ENCODE data around the gene DPPA5. TPM values are rescaled to one million over a fixed set of nuclear protein-coding genes. Genes with fewer than 3 reads are reported as not detected.
"Not testable (repeated sequence)": the region's sequence is repeated elsewhere in the genome, so short reads cannot be mapped to it uniquely, and the experiment has no call there.

DPPA5 gene
- total RNA-seq, 1 donor: not detected

DNA sequence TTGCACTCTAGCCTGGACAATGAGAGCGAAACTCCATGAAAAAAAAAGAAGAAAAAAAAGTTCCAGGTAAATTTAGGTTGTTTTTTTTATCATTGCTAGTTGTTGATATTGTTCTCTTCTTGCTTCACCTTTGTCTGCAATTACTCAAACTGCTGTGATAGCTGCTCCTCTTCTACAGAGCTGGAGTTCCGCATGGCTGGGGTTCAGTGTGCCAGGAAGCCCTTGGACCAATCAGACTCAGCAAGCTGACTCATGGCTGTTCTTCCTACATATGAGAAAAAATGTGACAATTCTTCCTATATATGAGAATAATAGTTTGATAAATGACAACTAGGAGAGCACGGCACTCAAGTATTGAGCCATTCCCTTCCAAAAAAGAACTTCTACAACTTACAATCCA is 28.4 kb downstream of the DPPA5 start:
- DNase-seq (ENCODE audit: low read depth): no peak
- TF ChIP-seq, protein P1, sequence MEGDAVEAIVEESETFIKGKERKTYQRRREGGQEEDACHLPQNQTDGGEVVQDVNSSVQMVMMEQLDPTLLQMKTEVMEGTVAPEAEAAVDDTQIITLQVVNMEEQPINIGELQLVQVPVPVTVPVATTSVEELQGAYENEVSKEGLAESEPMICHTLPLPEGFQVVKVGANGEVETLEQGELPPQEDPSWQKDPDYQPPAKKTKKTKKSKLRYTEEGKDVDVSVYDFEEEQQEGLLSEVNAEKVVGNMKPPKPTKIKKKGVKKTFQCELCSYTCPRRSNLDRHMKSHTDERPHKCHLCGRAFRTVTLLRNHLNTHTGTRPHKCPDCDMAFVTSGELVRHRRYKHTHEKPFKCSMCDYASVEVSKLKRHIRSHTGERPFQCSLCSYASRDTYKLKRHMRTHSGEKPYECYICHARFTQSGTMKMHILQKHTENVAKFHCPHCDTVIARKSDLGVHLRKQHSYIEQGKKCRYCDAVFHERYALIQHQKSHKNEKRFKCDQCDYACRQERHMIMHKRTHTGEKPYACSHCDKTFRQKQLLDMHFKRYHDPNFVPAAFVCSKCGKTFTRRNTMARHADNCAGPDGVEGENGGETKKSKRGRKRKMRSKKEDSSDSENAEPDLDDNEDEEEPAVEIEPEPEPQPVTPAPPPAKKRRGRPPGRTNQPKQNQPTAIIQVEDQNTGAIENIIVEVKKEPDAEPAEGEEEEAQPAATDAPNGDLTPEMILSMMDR (IDR thresholded peaks at IDR 0.05; ENCODE audit: insufficient read depth, low read length): no peak
- H3K4me3 ChIP-seq (ENCODE audit: low read depth, low read length): no peak overlapping the region

DNA sequence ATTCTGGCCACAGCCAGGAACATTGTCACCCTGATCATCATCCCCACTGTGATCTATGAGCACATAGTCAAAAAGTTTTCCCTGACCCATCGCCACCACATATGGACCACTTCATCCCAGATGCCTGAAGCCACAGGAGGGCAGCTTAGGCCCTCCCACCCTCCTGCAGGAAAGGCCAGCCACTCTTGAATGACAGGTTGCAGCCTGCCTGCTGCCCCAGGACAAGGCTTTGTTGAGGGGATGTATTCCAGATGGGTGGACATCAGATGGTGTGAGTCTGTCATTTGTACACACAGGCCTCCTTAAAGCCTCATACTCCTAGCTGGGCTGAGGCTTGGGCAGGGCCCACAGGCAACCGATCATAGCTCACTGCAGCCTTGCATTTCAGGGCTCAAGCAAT is 30.8 kb downstream of the DPPA5 start:
- no peak overlapping the region for H3K4me3 ChIP-seq (ENCODE audit: low read depth, low read length)
- DNase-seq (ENCODE audit: low read depth): no peak
- TF ChIP-seq, protein P1 (IDR thresholded peaks at IDR 0.05; ENCODE audit: insufficient read depth, low read length): no peak

DNA sequence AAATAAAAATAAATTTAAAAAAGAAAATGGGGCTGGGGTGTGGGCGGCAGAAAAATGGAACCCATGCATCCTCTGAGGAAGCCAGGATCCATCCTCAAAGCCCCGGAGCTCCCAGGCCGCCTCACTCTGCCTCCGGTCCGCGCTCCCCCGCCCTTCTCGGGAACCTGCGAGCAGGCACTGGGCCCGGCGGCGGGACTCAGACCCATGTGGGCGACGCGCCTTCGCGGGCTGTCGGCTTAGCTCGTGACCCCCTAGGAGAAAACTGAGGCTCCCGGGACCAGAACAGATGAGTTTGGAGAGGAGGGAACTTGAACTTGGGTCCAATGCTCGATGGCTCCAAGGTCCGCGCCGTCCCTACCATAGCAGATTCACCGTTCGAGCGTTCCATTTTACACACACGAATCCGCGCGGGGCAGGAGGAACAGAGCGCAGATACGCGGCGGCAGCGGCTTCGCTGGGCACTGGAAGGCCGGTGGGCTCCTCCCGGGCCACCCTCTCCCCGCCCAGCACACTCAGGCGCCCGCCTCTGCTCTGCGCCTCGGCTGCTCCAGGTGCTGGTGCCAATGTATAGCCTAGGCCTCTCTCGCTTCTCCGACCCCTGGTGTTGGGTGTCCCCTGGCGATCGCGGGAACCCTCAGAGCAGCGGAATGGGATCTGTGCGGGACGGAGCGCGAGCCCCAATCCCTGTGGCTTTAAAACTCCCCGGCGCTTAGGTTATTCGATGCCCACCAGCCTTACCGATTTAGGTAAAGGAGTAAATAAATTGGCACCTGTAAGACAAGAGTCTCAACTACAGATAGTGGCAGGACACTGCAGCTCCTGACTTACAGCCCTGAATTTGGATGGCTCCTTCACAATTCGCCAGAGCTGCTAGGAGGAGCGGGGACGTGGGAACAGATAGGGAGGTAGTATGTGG is 39.2 kb downstream of the DPPA5 start:
- TF ChIP-seq, protein P1 (IDR thresholded peaks at IDR 0.05; ENCODE audit: insufficient read depth, low read length): no peak
- no peak for DNase-seq (ENCODE audit: low read depth)
- no peak overlapping the region for H3K4me3 ChIP-seq (ENCODE audit: low read depth, low read length)

DNA sequence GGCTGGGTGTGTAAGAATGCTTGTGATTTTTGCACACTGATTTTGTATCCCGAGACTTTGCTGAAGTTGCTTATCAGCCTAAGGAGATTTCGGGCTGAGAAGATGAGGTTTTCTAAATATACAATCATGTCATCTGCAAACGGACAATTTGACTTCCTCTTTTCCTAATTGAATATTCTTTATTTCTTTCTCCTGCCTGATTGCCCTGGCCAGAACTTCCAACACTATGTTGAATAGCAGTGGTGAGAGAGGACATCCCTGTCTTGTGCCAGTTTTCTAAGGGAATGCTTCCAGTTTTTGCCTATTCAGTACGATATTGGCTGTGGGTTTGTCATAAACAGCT is 43.6 kb downstream of the DPPA5 start:
- peak overlapping the region; percentile 80 for H3K4me3 ChIP-seq (ENCODE audit: low read depth, low read length)
- not testable (repeated sequence) for DNase-seq (ENCODE audit: low read depth)

DNA sequence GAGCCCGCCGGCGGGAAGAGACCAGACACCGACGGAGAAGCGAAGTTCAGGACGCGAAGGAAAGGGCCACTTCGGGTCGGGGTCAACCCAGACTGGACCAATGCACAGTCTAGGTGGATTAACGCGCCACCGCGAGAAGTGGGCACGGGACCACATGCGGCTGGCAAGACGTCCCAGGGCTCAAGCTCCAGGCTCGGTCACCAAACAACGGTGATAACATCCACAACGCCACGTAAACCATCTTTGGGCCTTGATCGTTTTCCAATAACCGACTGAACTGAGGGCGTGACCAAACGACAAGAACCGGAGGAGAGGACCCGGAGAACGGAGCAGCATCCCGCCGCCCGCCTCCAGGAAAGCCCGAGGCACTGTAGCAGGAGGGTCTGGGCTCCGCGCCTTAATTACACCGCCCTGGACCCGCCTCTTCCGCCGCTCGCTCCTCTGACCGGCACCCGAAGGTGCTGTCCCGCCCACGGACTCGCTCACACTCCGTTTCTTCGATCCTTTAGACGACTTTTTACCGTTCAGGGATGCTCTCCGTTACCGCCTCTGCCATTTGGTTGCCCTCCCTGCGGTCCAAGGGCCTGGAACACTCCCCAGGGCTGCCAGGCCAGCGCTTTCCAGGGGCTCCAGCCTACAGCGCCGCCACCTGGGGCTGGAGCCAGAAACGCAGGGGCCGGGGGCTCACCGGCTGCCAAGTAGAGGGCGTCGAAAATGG is 44.1 kb downstream of the DPPA5 start:
- DNase-seq (ENCODE audit: low read depth): peak; percentile 53
- H3K4me3 ChIP-seq (ENCODE audit: low read depth, low read length): peak overlapping the region; percentile 80
- TF ChIP-seq, protein P1 (IDR thresholded peaks at IDR 0.05; ENCODE audit: insufficient read depth, low read length): peak; percentile 64

DNA sequence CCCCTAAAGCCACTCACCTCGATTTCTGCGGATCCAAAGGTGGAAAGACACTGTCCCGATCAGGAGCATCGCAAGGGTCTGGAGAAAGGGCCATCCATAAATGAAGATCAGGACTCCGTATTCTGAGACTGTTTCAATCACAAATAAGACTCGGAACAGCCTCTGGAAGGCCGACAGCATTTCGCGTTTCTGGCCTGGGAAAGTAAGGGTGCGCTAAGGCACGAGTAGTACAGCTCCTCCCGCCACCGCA is 44.6 kb downstream of the DPPA5 start:
- DNase-seq (ENCODE audit: low read depth): peak; percentile 40
- H3K4me3 ChIP-seq (ENCODE audit: low read depth, low read length): peak overlapping the region; percentile 80
- TF ChIP-seq, protein P1 (IDR thresholded peaks at IDR 0.05; ENCODE audit: insufficient read depth, low read length): no peak

DNA sequence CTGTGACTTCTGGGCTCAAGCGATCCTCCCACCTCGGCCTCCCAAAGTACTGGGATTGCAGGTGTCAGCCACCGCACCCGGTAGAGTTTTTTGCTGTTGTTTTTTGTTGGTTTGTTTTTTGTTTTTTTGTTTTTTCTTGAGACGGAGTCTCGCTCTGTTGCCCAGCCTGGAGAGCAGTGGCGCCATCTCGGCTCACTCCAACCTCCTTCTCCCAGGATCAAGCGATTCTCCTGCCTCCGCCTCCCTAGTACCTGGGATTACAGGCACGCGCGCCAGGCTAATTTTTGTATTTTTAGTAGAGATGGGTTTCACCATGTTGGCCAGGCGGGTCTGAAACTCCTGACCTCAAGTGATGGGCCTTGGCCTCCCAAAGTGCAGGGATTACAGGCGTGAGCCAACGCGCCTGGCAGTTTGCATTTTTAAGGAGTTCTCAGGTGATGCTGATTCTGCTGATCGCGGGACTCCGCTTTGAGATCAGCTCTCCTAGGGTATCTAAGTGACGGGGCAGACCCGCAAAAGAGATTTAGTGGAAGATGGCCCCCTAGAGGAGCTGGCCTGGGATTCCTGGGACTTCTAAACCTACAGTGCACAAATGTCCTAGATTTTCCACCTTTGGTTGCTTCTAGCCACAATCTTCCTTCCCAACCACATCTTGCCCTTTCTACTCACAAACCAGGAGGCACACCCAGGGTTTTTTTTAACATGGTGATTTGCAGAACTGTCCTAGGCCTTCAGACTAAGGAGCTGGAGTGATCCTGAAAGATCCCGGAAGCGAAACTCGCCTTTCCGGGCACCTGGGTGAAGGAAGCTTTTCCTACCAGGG is 45.2 kb downstream of the DPPA5 start:
- DNase-seq (ENCODE audit: low read depth): peak; percentile 39
- H3K4me3 ChIP-seq (ENCODE audit: low read depth, low read length): peak overlapping the region; percentile 80
- TF ChIP-seq, protein P1 (IDR thresholded peaks at IDR 0.05; ENCODE audit: insufficient read depth, low read length): peak; percentile 4

DNA sequence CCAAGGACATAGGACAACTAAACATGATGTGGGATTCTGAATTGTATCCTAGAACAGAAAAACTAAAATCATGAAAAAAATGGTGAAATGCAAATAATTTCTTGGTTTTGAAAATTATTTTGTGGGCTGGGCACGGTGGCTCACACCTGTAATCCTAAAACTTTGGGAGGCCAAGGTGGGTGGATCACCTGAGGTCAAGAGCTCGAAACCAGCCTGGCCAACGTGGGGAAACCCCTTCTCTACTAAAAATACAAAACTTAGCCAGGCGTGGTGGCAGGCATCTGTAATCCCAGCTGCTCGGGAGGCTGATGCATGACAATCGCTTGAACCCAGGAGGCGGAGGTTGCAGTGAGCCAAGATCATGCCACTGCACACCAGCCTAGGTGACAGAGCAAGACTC is 50.3 kb downstream of the DPPA5 start:
- not testable (repeated sequence) for H3K4me3 ChIP-seq (ENCODE audit: low read depth, low read length); DNase-seq (ENCODE audit: low read depth)

Measured in fibroblast of the aortic adventitia (primary cell).